WTC11 (cell line): Measurements from ENCODE around the gene FRMD4A. TPM values are rescaled to one million over a fixed set of nuclear protein-coding genes. Genes with fewer than 3 reads are reported as not detected.
A peak's percentile ranks its signal among the peaks of the same experiment; 100 is the strongest.

Experiments used
- ATAC-seq: fragments of 200-7000 bp; cut with Tn5 transposase; 2 replicates; pipeline ENCODE4 v1.10.0; 2021; ENCODE audit warnings: mild to moderate bottlenecking, moderate library complexity
- CTCF ChIA-PET: fragments of 300-600 bp; sonication (Branson Sonifier 250); formaldehyde crosslinking; loops from one replicate; lab custom pipeline; 2021; ENCODE audit warnings: antibody characterized with exemption; lab: Charles Lee
- POLR2A ChIA-PET: fragments of 350-600 bp; sonication (Branson Sonifier 250); formaldehyde crosslinking; loops from one replicate; lab custom pipeline; 2021; ENCODE audit warnings: antibody characterized with exemption; lab: Charles Lee
- DNase-seq: peaks from one replicate; pipeline ENCODE4 v3.0.0; 2021; ENCODE audit warnings: low spot score
- H3K27ac Mint-ChIP-seq: 2 replicates; pipeline ENCODE4 v1.8.0; 2021; ENCODE audit warnings: mixed read lengths
- H3K27me3 Mint-ChIP-seq: 2 replicates; pipeline ENCODE4 v1.8.0; 2021; ENCODE audit warnings: low read depth, mild to moderate bottlenecking, moderate library complexity, mixed read lengths
- H3K36me3 Mint-ChIP-seq: 2 replicates; pipeline ENCODE4 v1.8.0; 2021; ENCODE audit warnings: mixed read lengths
- H3K4me1 Mint-ChIP-seq: 2 replicates; pipeline ENCODE4 v1.8.0; 2022; ENCODE audit warnings: mixed read lengths
- H3K4me3 Mint-ChIP-seq: 2 replicates; pipeline ENCODE4 v1.8.0; 2021; ENCODE audit warnings: mild to moderate bottlenecking, moderate library complexity, mixed read lengths
- H3K9me3 Mint-ChIP-seq: 2 replicates; pipeline ENCODE4 v1.8.0; 2021; ENCODE audit warnings: mixed read lengths
- ARID4B ChIP-seq: sonication (generic); formaldehyde crosslinking; IDR thresholded peaks from 2 replicates; pipeline ENCODE4 v1.8.0; 2023; ENCODE audit warnings: missing genetic modification reagents, mild to moderate bottlenecking, borderline replicate concordance
- ATF2 ChIP-seq: sonication (generic); formaldehyde crosslinking; IDR thresholded peaks from 2 replicates; pipeline ENCODE4 v1.8.1; 2022; ENCODE audit warnings: low read depth, missing genetic modification reagents, borderline replicate concordance
- CREM ChIP-seq: sonication (generic); formaldehyde crosslinking; IDR thresholded peaks from 2 replicates; pipeline ENCODE4 v1.8.1; 2022; ENCODE audit warnings: mild to moderate bottlenecking, missing genetic modification reagents, moderate library complexity
- ELF4 ChIP-seq: sonication (generic); formaldehyde crosslinking; IDR thresholded peaks from 2 replicates; pipeline ENCODE4 v1.8.1; 2022; ENCODE audit warnings: low read depth, mild to moderate bottlenecking, moderate library complexity, missing genetic modification reagents
- ERG ChIP-seq: fragments of 250-450 bp; sonication (Bioruptor Pico); IDR thresholded peaks from 2 replicates; pipeline ENCODE4 v1.8.0; 2021; ENCODE audit warnings: mild to moderate bottlenecking
- ESRRA ChIP-seq: sonication (generic); formaldehyde crosslinking; IDR thresholded peaks from 2 replicates; pipeline ENCODE4 v1.8.1; 2022; ENCODE audit warnings: mild to moderate bottlenecking, missing genetic modification reagents, borderline replicate concordance
- HMGA2 ChIP-seq: fragments of 250-450 bp; sonication (Bioruptor Pico); IDR thresholded peaks from 2 replicates; pipeline ENCODE4 v1.4.0; 2021; ENCODE audit warnings: mild to moderate bottlenecking, moderate library complexity
- IRF2 ChIP-seq: sonication (generic); formaldehyde crosslinking; IDR thresholded peaks from 2 replicates; pipeline ENCODE4 v1.8.0; 2022; ENCODE audit warnings: low read depth, missing genetic modification reagents, borderline replicate concordance
- MLX ChIP-seq: sonication (generic); formaldehyde crosslinking; IDR thresholded peaks from 2 replicates; pipeline ENCODE4 v1.8.1; 2023; ENCODE audit warnings: mild to moderate bottlenecking, missing genetic modification reagents, moderate library complexity
- MXD4 ChIP-seq: fragments of 250-450 bp; sonication (Bioruptor Pico); IDR thresholded peaks from 2 replicates; pipeline ENCODE4 v1.8.0; 2021; ENCODE audit warnings: mild to moderate bottlenecking, moderate library complexity, borderline replicate concordance
- NFE2L1 ChIP-seq: sonication (generic); formaldehyde crosslinking; IDR thresholded peaks from 2 replicates; pipeline ENCODE4 v1.8.1; 2023; ENCODE audit warnings: missing genetic modification reagents
- NR1H2 ChIP-seq: sonication (generic); formaldehyde crosslinking; IDR thresholded peaks from 2 replicates; pipeline ENCODE4 v1.9.0; 2021; ENCODE audit warnings: mild to moderate bottlenecking, moderate library complexity, missing genetic modification reagents
- NR2C2 ChIP-seq: sonication (generic); formaldehyde crosslinking; IDR thresholded peaks from 2 replicates; pipeline ENCODE4 v1.8.0; 2022; ENCODE audit warnings: mild to moderate bottlenecking, missing genetic modification reagents
- OVOL2 ChIP-seq: fragments of 250-450 bp; sonication (Bioruptor Pico); IDR thresholded peaks from 2 replicates; pipeline ENCODE4 v1.9.0; 2021; ENCODE audit warnings: mild to moderate bottlenecking, borderline replicate concordance
- PREB ChIP-seq: sonication (generic); formaldehyde crosslinking; IDR thresholded peaks from 2 replicates; pipeline ENCODE4 v1.8.1; 2022; ENCODE audit warnings: mild to moderate bottlenecking, missing genetic modification reagents, moderate library complexity, borderline replicate concordance
- STAT6 ChIP-seq: sonication (generic); formaldehyde crosslinking; conservative IDR thresholded peaks from 2 replicates; pipeline ENCODE4 v1.8.1; 2023; ENCODE audit warnings: mild to moderate bottlenecking, low read depth, missing genetic modification reagents, moderate library complexity
- TEAD1 ChIP-seq: sonication (generic); formaldehyde crosslinking; IDR thresholded peaks from 2 replicates; pipeline ENCODE4 v1.8.0; 2022; ENCODE audit warnings: mild to moderate bottlenecking, missing genetic modification reagents
- USF1 ChIP-seq: sonication (generic); formaldehyde crosslinking; IDR thresholded peaks from 2 replicates; pipeline ENCODE4 v1.8.0; 2022; ENCODE audit warnings: mild to moderate bottlenecking, missing genetic modification reagents
- ZNF416 ChIP-seq: fragments of 250-450 bp; sonication (Bioruptor Pico); IDR thresholded peaks from 2 replicates; pipeline ENCODE4 v1.9.0; 2021; ENCODE audit warnings: mild to moderate bottlenecking, inconsistent platforms
- ZNF423 ChIP-seq: fragments of 250-450 bp; sonication (Bioruptor Pico); IDR thresholded peaks from 2 replicates; pipeline ENCODE4 v2.1.2; 2022; ENCODE audit warnings: mild to moderate bottlenecking, moderate library complexity
- ZNF512 ChIP-seq: sonication (generic); formaldehyde crosslinking; IDR thresholded peaks from 2 replicates; pipeline ENCODE4 v1.8.1; 2022; ENCODE audit warnings: missing genetic modification reagents, borderline replicate concordance
- ZNF671 ChIP-seq: fragments of 250-450 bp; sonication (Bioruptor Pico); IDR thresholded peaks from 2 replicates; pipeline ENCODE4 v1.8.0; 2021; ENCODE audit warnings: mild to moderate bottlenecking
- total RNA-seq: library from RNA; stranded (reverse); gene quantifications from 3 replicates; pipeline ENCODE4 v1.2.3, GENCODE V29; 2021

The FRMD4A gene
- total RNA-seq, 1 experiment from 2014 or later = 35.5 TPM

- no peaks in the 10 kb centered on the region for H3K36me3 Mint-ChIP-seq
- peaks cover 26% of the 10 kb centered on the region for H3K4me1 Mint-ChIP-seq
- H3K27ac Mint-ChIP-seq = peak overlapping the region; percentile 100
- CTCF ChIA-PET = interaction anchor here (0.6 to 6.8 kb wide), 21 partner anchors 9 to 764 kb away, joined by 3 to 75 read pairs (median 4); no protein-coding TSS in a partner anchor
- H3K4me3 Mint-ChIP-seq = no peak overlapping the region
- ATAC-seq (peak; percentile 97), DNase-seq (peak; percentile 42)
- no peaks in the 10 kb centered on the region; the same call in 1 of the 2 replicates for H3K27me3 Mint-ChIP-seq
- POLR2A ChIA-PET = interaction anchor here (0.6 to 2.0 kb wide), 16 partner anchors 8 to 693 kb away, joined by 3 to 16 read pairs (median 4); partner anchors contain the start of genes CDNF, HSPA14 and MSANTD7
- H3K9me3 Mint-ChIP-seq = no peaks in the 10 kb centered on the region
- TF ChIP-seq ERG (CRISPR knock-in tag) (peak; percentile 100), MXD4 (CRISPR knock-in tag) (peak; percentile 93), ATF2 (CRISPR knock-in tag) (peak; percentile 65; the same call in 1 of the 2 replicates), ZNF416 (CRISPR knock-in tag) (peak; percentile 100), IRF2 (peak; percentile 83; the same call in 1 of the 2 replicates), ELF4 (CRISPR knock-in tag) (no peak), USF1 (0 out of 2 replicates have a peak, but pooled peaks have one; percentile 37), CREM (CRISPR knock-in tag) (peak; percentile 88; the same call in 1 of the 2 replicates), ZNF671 (CRISPR knock-in tag) (peak; percentile 100), STAT6 (CRISPR knock-in tag) (0 out of 2 replicates have a peak, but pooled peaks have one; percentile 16), NFE2L1 (CRISPR knock-in tag) (peak; percentile 94), OVOL2 (CRISPR knock-in tag) (peak; percentile 97), MLX (CRISPR knock-in tag) (peak; percentile 96), NR2C2 (CRISPR knock-in tag) (peak; percentile 64), ESRRA (peak; percentile 88), HMGA2 (CRISPR knock-in tag) (0 out of 2 replicates have a peak, but pooled peaks have one; percentile 29), PREB (CRISPR knock-in tag) (peak; percentile 87; the same call in 1 of the 2 replicates), ZNF512 (CRISPR knock-in tag) (no peak), NR1H2 (CRISPR knock-in tag) (no peak), ARID4B (CRISPR knock-in tag) (no peak), ZNF423 (CRISPR knock-in tag) (peak; percentile 83), TEAD1 (CRISPR knock-in tag) (peak; percentile 93)
Observed at GRCh38 chr10:14185316-14186045, 145.2 kb downstream of the FRMD4A start.
